WTC11 (cell line): ENCODE results near the gene VSIR. TPM values are rescaled to one million over a fixed set of nuclear protein-coding genes. Genes with fewer than 3 reads are reported as not detected.

Source experiments
- ATAC-seq: fragments of 200-7000 bp; cut with Tn5 transposase; 2 replicates; pipeline ENCODE4 v1.10.0; 2021; ENCODE audit warnings: mild to moderate bottlenecking, moderate library complexity
- CTCF ChIA-PET: fragments of 300-600 bp; sonication (Branson Sonifier 250); formaldehyde crosslinking; loops from one replicate; lab custom pipeline; 2021; ENCODE audit warnings: antibody characterized with exemption; lab: Charles Lee
- POLR2A ChIA-PET: fragments of 350-600 bp; sonication (Branson Sonifier 250); formaldehyde crosslinking; loops from one replicate; lab custom pipeline; 2021; ENCODE audit warnings: antibody characterized with exemption; lab: Charles Lee
- DNase-seq: peaks from one replicate; pipeline ENCODE4 v3.0.0; 2021; ENCODE audit warnings: low spot score
- H3K27ac Mint-ChIP-seq: 2 replicates; pipeline ENCODE4 v1.8.0; 2021; ENCODE audit warnings: mixed read lengths
- H3K27me3 Mint-ChIP-seq: 2 replicates; pipeline ENCODE4 v1.8.0; 2021; ENCODE audit warnings: low read depth, mild to moderate bottlenecking, moderate library complexity, mixed read lengths
- H3K36me3 Mint-ChIP-seq: 2 replicates; pipeline ENCODE4 v1.8.0; 2021; ENCODE audit warnings: mixed read lengths
- H3K4me1 Mint-ChIP-seq: 2 replicates; pipeline ENCODE4 v1.8.0; 2022; ENCODE audit warnings: mixed read lengths
- H3K4me3 Mint-ChIP-seq: 2 replicates; pipeline ENCODE4 v1.8.0; 2021; ENCODE audit warnings: mild to moderate bottlenecking, moderate library complexity, mixed read lengths
- H3K9me3 Mint-ChIP-seq: 2 replicates; pipeline ENCODE4 v1.8.0; 2021; ENCODE audit warnings: mixed read lengths
- AFF4 ChIP-seq: sonication (generic); formaldehyde crosslinking; IDR thresholded peaks from 2 replicates; pipeline ENCODE4 v1.8.1; 2023; ENCODE audit warnings: mild to moderate bottlenecking, missing genetic modification reagents, borderline replicate concordance
- AR ChIP-seq: fragments of 250-450 bp; sonication (Bioruptor Pico); IDR thresholded peaks from 2 replicates; pipeline ENCODE4 v1.9.0; 2021; ENCODE audit warnings: mild to moderate bottlenecking
- ATF3 ChIP-seq: sonication (generic); formaldehyde crosslinking; conservative IDR thresholded peaks from 2 replicates; pipeline ENCODE4 v1.8.1; 2022; ENCODE audit warnings: mild to moderate bottlenecking, missing genetic modification reagents
- CBFB ChIP-seq: sonication (generic); formaldehyde crosslinking; IDR thresholded peaks from 2 replicates; pipeline ENCODE4 v1.8.1; 2022; ENCODE audit warnings: mild to moderate bottlenecking, low read depth, missing genetic modification reagents
- CTCF ChIP-seq: fragments of 200-600 bp; IDR thresholded peaks from 2 replicates; pipeline ENCODE4 v1.8.0; 2022; ENCODE audit warnings: antibody characterized with exemption
- ERG ChIP-seq: fragments of 250-450 bp; sonication (Bioruptor Pico); IDR thresholded peaks from 2 replicates; pipeline ENCODE4 v1.8.0; 2021; ENCODE audit warnings: mild to moderate bottlenecking
- FOXJ3 ChIP-seq: sonication (generic); formaldehyde crosslinking; IDR thresholded peaks from 2 replicates; pipeline ENCODE4 v1.9.0; 2021; ENCODE audit warnings: missing genetic modification reagents, mild to moderate bottlenecking, borderline replicate concordance
- FOXP1 ChIP-seq: sonication (generic); formaldehyde crosslinking; IDR thresholded peaks from 2 replicates; pipeline ENCODE4 v1.8.0; 2022; ENCODE audit warnings: missing genetic modification reagents, mild to moderate bottlenecking, moderate library complexity, borderline replicate concordance
- NFE2L1 ChIP-seq: sonication (generic); formaldehyde crosslinking; IDR thresholded peaks from 2 replicates; pipeline ENCODE4 v1.8.1; 2023; ENCODE audit warnings: missing genetic modification reagents
- NR1H2 ChIP-seq: sonication (generic); formaldehyde crosslinking; IDR thresholded peaks from 2 replicates; pipeline ENCODE4 v1.9.0; 2021; ENCODE audit warnings: mild to moderate bottlenecking, moderate library complexity, missing genetic modification reagents
- OVOL2 ChIP-seq: fragments of 250-450 bp; sonication (Bioruptor Pico); IDR thresholded peaks from 2 replicates; pipeline ENCODE4 v1.9.0; 2021; ENCODE audit warnings: mild to moderate bottlenecking, borderline replicate concordance
- SMAD4 ChIP-seq: sonication (generic); formaldehyde crosslinking; IDR thresholded peaks from 2 replicates; pipeline ENCODE4 v1.8.0; 2022; ENCODE audit warnings: mild to moderate bottlenecking, missing genetic modification reagents
- SOX15 ChIP-seq: fragments of 250-450 bp; sonication (Bioruptor Pico); IDR thresholded peaks from 2 replicates; pipeline ENCODE4 v1.9.0; 2021; ENCODE audit warnings: mild to moderate bottlenecking
- ZBTB21 ChIP-seq: sonication (generic); formaldehyde crosslinking; IDR thresholded peaks from 2 replicates; pipeline ENCODE4 v1.8.1; 2023; ENCODE audit warnings: mild to moderate bottlenecking, missing genetic modification reagents, borderline replicate concordance
- ZNF121 ChIP-seq: sonication (generic); formaldehyde crosslinking; IDR thresholded peaks from 2 replicates; pipeline ENCODE4 v1.8.0; 2023; ENCODE audit warnings: missing genetic modification reagents
- ZNF317 ChIP-seq: sonication (generic); formaldehyde crosslinking; IDR thresholded peaks from 2 replicates; pipeline ENCODE4 v1.8.1; 2023; ENCODE audit warnings: low read depth, mild to moderate bottlenecking, moderate library complexity, missing genetic modification reagents, borderline replicate concordance
- ZNF423 ChIP-seq: fragments of 250-450 bp; sonication (Bioruptor Pico); IDR thresholded peaks from 2 replicates; pipeline ENCODE4 v2.1.2; 2022; ENCODE audit warnings: mild to moderate bottlenecking, moderate library complexity
- ZNF512 ChIP-seq: sonication (generic); formaldehyde crosslinking; IDR thresholded peaks from 2 replicates; pipeline ENCODE4 v1.8.1; 2022; ENCODE audit warnings: missing genetic modification reagents, borderline replicate concordance
- ZSCAN18 ChIP-seq: fragments of 250-450 bp; sonication (Bioruptor Pico); IDR thresholded peaks from 2 replicates; pipeline ENCODE4 v2.1.2; 2022; ENCODE audit warnings: mild to moderate bottlenecking, moderate library complexity
- total RNA-seq: library from RNA; stranded (reverse); gene quantifications from 3 replicates; pipeline ENCODE4 v1.2.3, GENCODE V29; 2021

Gene VSIR
- total RNA-seq, 1 experiment from 2014 or later, result 0.74 TPM

- no peak for DNase-seq
- Mint-ChIP-seq H3K36me3 (no peaks in the 10 kb centered on the region), H3K4me1 (peaks cover 20% of the 10 kb centered on the region)
- ATAC-seq, result no peak
- TF ChIP-seq ZBTB21, result no peak
- TF ChIP-seq AR (CRISPR knock-in tag), result no peak
- no peak for TF ChIP-seq NR1H2 (CRISPR knock-in tag)
- no peak for TF ChIP-seq CBFB (CRISPR knock-in tag)
- no peak for TF ChIP-seq ZNF423 (CRISPR knock-in tag)
- TF ChIP-seq FOXJ3, result no peak
- no peak for TF ChIP-seq ZNF317 (CRISPR knock-in tag)
- TF ChIP-seq SMAD4 (CRISPR knock-in tag), result no peak
- TF ChIP-seq, all 79 proteins: peak for 0
- Mint-ChIP-seq H3K27ac (no peak overlapping the region), H3K4me3 (no peak overlapping the region), H3K9me3 (no peaks in the 10 kb centered on the region), H3K27me3 (peaks cover 3% of the 10 kb centered on the region; the same call in 1 of the 2 replicates)
- CTCF ChIA-PET, result interaction anchor here (0.8 to 5.6 kb wide), 11 partner anchors 9 to 100 kb away, joined by 3 to 33 read pairs (median 3); no protein-coding TSS in a partner anchor
- POLR2A ChIA-PET, result no interaction called here
Observed at GRCh38 chr10:71717551-71717951, 55.8 kb downstream of the VSIR start.

- H3K27ac Mint-ChIP-seq, result no peak overlapping the region
- H3K9me3 Mint-ChIP-seq, result no peaks in the 10 kb centered on the region
- no peaks in the 10 kb centered on the region for H3K36me3 Mint-ChIP-seq
- peaks cover 3% of the 10 kb centered on the region; the same call in 1 of the 2 replicates for H3K27me3 Mint-ChIP-seq
- POLR2A ChIA-PET, result no interaction called here
- TF ChIP-seq ZNF512 (CRISPR knock-in tag) (no peak), CBFB (CRISPR knock-in tag) (no peak), SOX15 (no peak), NFE2L1 (no peak), ZSCAN18 (CRISPR knock-in tag) (no peak), SMAD4 (CRISPR knock-in tag) (no peak), ATF3 (no peak)
- TF ChIP-seq, all 79 proteins: peak for 0
- peaks cover 20% of the 10 kb centered on the region for H3K4me1 Mint-ChIP-seq
- H3K4me3 Mint-ChIP-seq, result no peak overlapping the region
- DNase-seq (no peak), ATAC-seq (no peak)
- CTCF ChIA-PET, result interaction anchor here (0.8 to 5.6 kb wide), 14 partner anchors 9 to 321 kb away, joined by 3 to 33 read pairs (median 4); partner anchors contain the start of gene CDH23
Observed at GRCh38 chr10:71717056-71717455, 56.3 kb downstream of the VSIR start.

- Mint-ChIP-seq H3K27me3 (peaks cover 3% of the 10 kb centered on the region; the same call in 1 of the 2 replicates), H3K36me3 (no peaks in the 10 kb centered on the region), H3K4me3 (no peak overlapping the region), H3K9me3 (no peaks in the 10 kb centered on the region), H3K4me1 (peaks cover 20% of the 10 kb centered on the region), H3K27ac (no peak overlapping the region)
- ATAC-seq (no peak), DNase-seq (no peak)
- CTCF ChIA-PET, result interaction anchor here (0.8 to 5.6 kb wide), 11 partner anchors 8 to 332 kb away, joined by 3 to 33 read pairs (median 4); partner anchors contain the start of gene CDH23
- POLR2A ChIA-PET, result no interaction called here
- TF ChIP-seq FOXP1, result no peak
- TF ChIP-seq CTCF, result no peak
- TF ChIP-seq ERG, result no peak
- no peak for TF ChIP-seq AFF4 (CRISPR knock-in tag)
- TF ChIP-seq OVOL2, result no peak
- no peak for TF ChIP-seq ZNF121 (CRISPR knock-in tag)
Observed at GRCh38 chr10:71716426-71716825, 56.9 kb downstream of the VSIR start.
